Limb (tissue), 2 donors: ENCODE measurements around the gene DHX16.
"Not testable (repeated sequence)": the region's sequence is repeated elsewhere in the genome, so short reads cannot be mapped to it uniquely, and the experiment has no call there.

ENCODE experiments used
- DNase-seq, 2 donors: peaks; one replicate each; pipeline ENCODE4 v3.0.0-alpha.2; 2016; ENCODE audit errors: extremely low spot score in 2 of 2

DHX16 gene

GRCh38 chr6:30672445-30673253 lies at the start of gene DHX16:
Gene DHX16 (minus strand): TSS chr6:30673006. CDS start chr6:30672841, 165 bp downstream.
- DNase-seq, result peak; percentile 94 to 97

GRCh38 chr6:30722025-30722279 lies 49.1 kb upstream of the DHX16 start:
- not testable (repeated sequence) for DNase-seq

GRCh38 chr6:30721198-30722024 lies 48.6 kb upstream of the DHX16 start:
- peak; percentile 92 to 96 for DNase-seq

- peak in 1 of 2 donors; percentile 86 for DNase-seq
These were observed 48.0 kb upstream of the DHX16 start for GRCh38 chr6:30720738-30721197.

- peak; percentile 98 for DNase-seq
These were observed 47.3 kb upstream of the DHX16 start, which contains the start of gene TUBB for GRCh38 chr6:30719791-30720737. Gene TUBB (plus strand): TSS chr6:30720352. CDS start chr6:30720507, 155 bp downstream.

GRCh38 chr6:30719356-30719755 lies 46.5 kb upstream of the DHX16 start:
- DNase-seq, result no peak

GRCh38 chr6:30717845-30718720 lies 45.3 kb upstream of the DHX16 start:
- not testable (repeated sequence) for DNase-seq

GRCh38 chr6:30717129-30717844 lies 44.5 kb upstream of the DHX16 start, which contains the start of gene MDC1:
Gene MDC1 (minus strand): TSS chr6:30717281. CDS start chr6:30715175, 2,106 bp downstream.
- peak; percentile 99 to 100 for DNase-seq

- no peak for DNase-seq
These were observed 44.0 kb upstream of the DHX16 start for GRCh38 chr6:30716879-30717128.

GRCh38 chr6:30714263-30714662 lies 41.5 kb upstream of the DHX16 start:
- no peak for DNase-seq

GRCh38 chr6:30712441-30712945 lies 39.7 kb upstream of the DHX16 start:
- no peak for DNase-seq

GRCh38 chr6:30711758-30712380 lies 39.1 kb upstream of the DHX16 start:
- no peak for DNase-seq

GRCh38 chr6:30709101-30709868 lies 36.5 kb upstream of the DHX16 start:
- no peak for DNase-seq

GRCh38 chr6:30707281-30707850 lies 34.6 kb upstream of the DHX16 start:
- no peak for DNase-seq

GRCh38 chr6:30705620-30706019 lies 32.8 kb upstream of the DHX16 start:
- DNase-seq, result no peak

- DNase-seq, result no peak
These were observed 31.0 kb upstream of the DHX16 start for GRCh38 chr6:30703821-30704220.

- DNase-seq, result no peak
These were observed 30.2 kb upstream of the DHX16 start for GRCh38 chr6:30703011-30703410.

GRCh38 chr6:30700340-30700739 lies 27.5 kb upstream of the DHX16 start:
- no peak for DNase-seq
